Mesodermal cell (in vitro differentiated cells): ENCODE measurements around the gene ATP6V0D1.
A peak's percentile ranks its signal among the peaks of the same experiment; 100 is the strongest.

Source experiments
- H3K27ac ChIP-seq: 2 replicates; pipeline ENCODE4 v1.7.0; 2013; ENCODE audit warnings: mild to moderate bottlenecking, low read depth, low read length, moderate library complexity; ENCODE audit not compliant: severe bottlenecking
- H3K36me3 ChIP-seq: 2 replicates; pipeline ENCODE4 v1.7.1; 2013; ENCODE audit warnings: mild to moderate bottlenecking, low read length, moderate library complexity; ENCODE audit not compliant: control insufficient read depth, insufficient read depth
- H3K4me1 ChIP-seq: one replicate; pipeline ENCODE4 v1.7.1; 2013; ENCODE audit warnings: mild to moderate bottlenecking, low read length; ENCODE audit not compliant: insufficient read depth, control insufficient read depth, poor library complexity, severe bottlenecking
- H3K4me3 ChIP-seq: 2 replicates; pipeline ENCODE4 v1.7.0; 2013; ENCODE audit warnings: low read length, control low read depth, mild to moderate bottlenecking; ENCODE audit not compliant: insufficient read depth, poor library complexity, severe bottlenecking; ENCODE audit errors: extremely low read depth
- H3K9me3 ChIP-seq: 2 replicates; pipeline ENCODE4 v1.7.1; 2013; ENCODE audit warnings: mild to moderate bottlenecking, low read length, moderate library complexity; ENCODE audit not compliant: control insufficient read depth
- WGBS, 2 experiments: methylation state at CpG; one replicate each; pipeline ENCODE4 v1.1.5; 2013; ENCODE audit warnings: missing lambda C conversion rate in 2 of 2; ENCODE audit not compliant: insufficient coverage in 2 of 2; 5-methylcytosine and 5-hydroxymethylcytosine counted together

ATP6V0D1 gene

GRCh38 chr16:67400901-67401300, 80.1 kb downstream of the ATP6V0D1 start:
- peaks cover 14% of the 10 kb centered on the region for H3K4me1 ChIP-seq
- H3K36me3 ChIP-seq: no peaks in the 10 kb centered on the region
- 92 to 99% methylated on average over 11 to 13 of the region's 14 CpGs for WGBS, 2 experiments
- no peaks in the 10 kb centered on the region for H3K9me3 ChIP-seq
- no peak overlapping the region for H3K27ac ChIP-seq
- no peak overlapping the region for H3K4me3 ChIP-seq

GRCh38 chr16:67399749-67400704, 80.9 kb downstream of the ATP6V0D1 start:
- 75 to 80% methylated on average over 14 to 17 of the region's 19 CpGs for WGBS, 2 experiments
- Histone ChIP-seq H3K27ac (no peak overlapping the region), H3K4me1 (peaks cover 18% of the 10 kb centered on the region), H3K36me3 (no peaks in the 10 kb centered on the region), H3K9me3 (no peaks in the 10 kb centered on the region), H3K4me3 (no peak overlapping the region)

- no peak overlapping the region for H3K4me3 ChIP-seq
- no peaks in the 10 kb centered on the region for H3K9me3 ChIP-seq
- WGBS, 2 experiments: 42 to 48% methylated on average over 25 to 34 of the region's 42 CpGs
- H3K4me1 ChIP-seq: peaks cover 18% of the 10 kb centered on the region
- H3K36me3 ChIP-seq: no peaks in the 10 kb centered on the region
- H3K27ac ChIP-seq: no peak overlapping the region
These were observed 81.7 kb downstream of the ATP6V0D1 start for GRCh38 chr16:67399218-67399733.

DNA sequence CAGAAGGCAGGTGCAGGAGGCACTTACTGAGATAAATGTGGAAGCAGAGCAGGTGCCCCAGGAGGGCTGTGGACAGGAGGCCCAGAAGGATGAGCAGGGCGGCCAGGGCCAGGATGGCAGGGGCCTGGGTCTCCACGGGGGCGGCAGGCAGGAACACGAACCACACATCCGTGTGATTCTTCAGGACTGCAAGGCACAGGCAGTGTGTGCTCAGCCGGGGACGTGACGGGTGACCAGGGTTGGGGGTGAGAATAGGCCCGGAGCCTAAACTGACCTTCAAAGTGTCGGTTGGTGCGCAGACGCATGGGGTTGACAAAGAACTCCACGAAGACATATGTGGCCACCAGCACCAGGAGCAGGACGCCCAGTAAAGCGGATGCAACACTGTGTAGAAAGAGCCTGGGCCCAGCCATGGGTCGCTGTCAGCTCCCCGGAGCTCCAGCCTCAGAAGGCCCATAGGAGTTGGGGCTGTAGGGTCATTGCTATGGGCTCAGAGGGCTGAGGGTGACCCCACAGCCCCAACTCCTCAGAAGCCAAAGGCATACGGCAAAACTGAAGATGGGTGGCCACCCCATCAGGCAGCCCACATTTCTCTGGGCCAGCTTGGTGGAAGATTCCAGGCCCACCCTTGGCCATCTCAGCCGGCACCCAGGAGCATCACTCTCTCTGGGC, 82.3 kb downstream of the ATP6V0D1 start:
- H3K36me3 ChIP-seq: no peaks in the 10 kb centered on the region
- H3K9me3 ChIP-seq: no peaks in the 10 kb centered on the region
- no peak overlapping the region for H3K27ac ChIP-seq
- H3K4me3 ChIP-seq: no peak overlapping the region
- peaks cover 19% of the 10 kb centered on the region for H3K4me1 ChIP-seq
- WGBS, 2 experiments: 93 to 98% methylated on average over 18 to 19 of the region's 19 CpGs

GRCh38 chr16:67397812-67398545, 83.0 kb downstream of the ATP6V0D1 start:
- no peaks in the 10 kb centered on the region for H3K9me3 ChIP-seq
- no peak overlapping the region for H3K27ac ChIP-seq
- 95 to 96% methylated on average over 17 to 21 of the region's 22 CpGs for WGBS, 2 experiments
- no peak overlapping the region for H3K4me3 ChIP-seq
- H3K4me1 ChIP-seq: peaks cover 24% of the 10 kb centered on the region
- H3K36me3 ChIP-seq: no peaks in the 10 kb centered on the region

- WGBS, 2 experiments: 94 to 95% methylated on average over 7 to 9 of the region's 15 CpGs
- Histone ChIP-seq H3K4me3 (no peak overlapping the region), H3K27ac (peak overlapping the region; percentile 73), H3K36me3 (no peaks in the 10 kb centered on the region), H3K9me3 (no peaks in the 10 kb centered on the region), H3K4me1 (peaks cover 29% of the 10 kb centered on the region)
These were observed 83.7 kb downstream of the ATP6V0D1 start for GRCh38 chr16:67397036-67397801.

DNA sequence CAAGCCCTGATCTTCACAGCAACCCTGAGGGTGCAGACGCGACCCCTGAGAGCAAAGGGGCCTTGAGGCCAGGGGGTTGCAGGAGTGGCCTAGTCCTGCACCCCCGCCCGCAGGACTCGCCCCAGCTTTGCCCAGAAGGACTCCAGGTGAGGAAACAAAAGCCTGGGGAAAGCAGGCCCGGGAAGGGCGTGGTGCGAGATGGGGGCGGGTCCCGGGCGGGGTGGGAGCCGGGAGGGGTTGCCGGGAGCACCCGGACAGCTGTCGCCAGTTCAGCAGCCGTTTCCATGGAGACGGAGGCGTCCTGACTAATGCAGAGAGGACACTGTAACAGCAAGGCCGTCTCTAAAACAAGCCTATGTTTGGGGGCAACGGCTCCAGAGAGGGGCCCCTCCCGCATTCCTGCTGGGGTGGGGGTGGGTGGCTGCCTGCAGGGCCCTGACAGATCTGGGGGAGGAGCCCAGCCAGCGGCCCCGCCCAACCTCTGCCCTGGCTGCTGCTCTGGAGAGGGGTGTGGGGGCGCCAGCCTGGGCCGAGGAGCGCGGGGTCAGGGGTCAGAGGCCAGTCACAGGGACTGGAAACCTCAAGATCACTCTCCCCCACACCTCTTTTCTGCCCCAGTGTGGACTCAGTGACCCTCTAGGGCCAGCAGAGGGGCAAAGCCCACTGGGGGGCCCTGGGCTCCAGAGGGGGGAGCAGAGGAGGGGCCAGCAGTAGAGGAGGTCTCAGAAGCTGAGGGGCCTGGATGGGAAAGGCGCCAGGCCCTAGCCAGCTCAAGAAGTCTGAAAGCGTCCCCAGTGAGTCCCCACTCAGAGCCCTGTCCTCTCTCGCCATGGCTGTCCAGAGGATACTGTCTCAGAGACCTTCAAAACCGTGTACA, 84.6 kb downstream of the ATP6V0D1 start:
- no peaks in the 10 kb centered on the region for H3K36me3 ChIP-seq
- peak overlapping the region; percentile 73 for H3K27ac ChIP-seq
- H3K4me3 ChIP-seq: no peak overlapping the region
- H3K9me3 ChIP-seq: no peaks in the 10 kb centered on the region
- H3K4me1 ChIP-seq: peaks cover 29% of the 10 kb centered on the region
- 19 to 25% methylated on average over 23 to 24 of the region's 31 CpGs for WGBS, 2 experiments

GRCh38 chr16:67395458-67396158, 85.3 kb downstream of the ATP6V0D1 start:
- Histone ChIP-seq H3K27ac (peak overlapping the region; percentile 33), H3K9me3 (no peaks in the 10 kb centered on the region), H3K4me1 (peaks cover 29% of the 10 kb centered on the region), H3K36me3 (no peaks in the 10 kb centered on the region), H3K4me3 (no peak overlapping the region)
- 58 to 82% methylated on average over 6 to 10 of the region's 13 CpGs for WGBS, 2 experiments

GRCh38 chr16:67395105-67395457, 85.9 kb downstream of the ATP6V0D1 start:
- no peak overlapping the region for H3K27ac ChIP-seq
- H3K9me3 ChIP-seq: no peaks in the 10 kb centered on the region
- no peaks in the 10 kb centered on the region for H3K36me3 ChIP-seq
- H3K4me1 ChIP-seq: peaks cover 29% of the 10 kb centered on the region
- 81 to 85% methylated on average over 4 to 6 of the region's 10 CpGs for WGBS, 2 experiments
- no peak overlapping the region for H3K4me3 ChIP-seq
